Measurements from ENCODE around the gene CORO1C.

DNA sequence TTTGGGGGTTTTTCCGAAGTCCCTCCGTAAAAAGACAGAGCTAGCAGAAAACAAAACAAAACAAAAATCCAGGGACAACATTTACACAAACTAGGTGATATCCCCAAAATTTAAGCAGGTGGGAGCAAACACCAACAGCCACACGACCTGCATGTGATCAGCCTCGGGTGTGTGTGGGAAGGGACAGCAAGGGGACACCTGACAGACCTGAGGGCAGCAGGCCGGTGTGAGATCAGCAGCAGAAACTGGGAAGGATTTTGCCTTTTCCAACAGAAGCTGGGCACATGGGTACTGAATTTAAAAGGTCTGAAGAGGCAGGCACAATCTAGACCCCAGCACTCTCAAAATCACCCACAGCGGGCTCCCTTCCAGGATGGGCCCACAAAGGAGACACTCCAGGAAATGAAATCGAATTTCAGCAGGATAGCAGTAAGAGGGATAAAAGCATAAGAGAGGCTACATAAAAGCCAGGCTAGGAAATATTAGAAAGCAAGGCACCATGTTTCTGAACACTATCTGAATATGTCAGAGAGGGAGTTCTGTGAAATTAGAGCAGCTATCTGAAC lies 61.2 kb downstream of the CORO1C start:
- TF ChIP-seq FOXM1 (IDR thresholded peaks at IDR 0.05; ENCODE audit: low read depth) (no peak), POLR2AphosphoS5 (IDR thresholded peaks at IDR 0.05; ENCODE audit: low read depth, low read length) (no peak), RCOR1 (IDR thresholded peaks at IDR 0.05; ENCODE audit: low read length) (no peak), EP300 (IDR thresholded peaks at IDR 0.05; ENCODE audit: borderline replicate concordance in 1 of 2, low read depth in 1 of 2, low read length in 1 of 2) (no peak), CHD2 (IDR thresholded peaks at IDR 0.05; ENCODE audit: low read length, partially characterized antibody) (no peak), TAF1 (IDR thresholded peaks at IDR 0.05; ENCODE audit: borderline replicate concordance, low read depth, low read length) (no peak), TCF12 (IDR thresholded peaks at IDR 0.05) (no peak), JUND (IDR thresholded peaks at IDR 0.05) (no peak)
- TF ChIP-seq, protein P1, sequence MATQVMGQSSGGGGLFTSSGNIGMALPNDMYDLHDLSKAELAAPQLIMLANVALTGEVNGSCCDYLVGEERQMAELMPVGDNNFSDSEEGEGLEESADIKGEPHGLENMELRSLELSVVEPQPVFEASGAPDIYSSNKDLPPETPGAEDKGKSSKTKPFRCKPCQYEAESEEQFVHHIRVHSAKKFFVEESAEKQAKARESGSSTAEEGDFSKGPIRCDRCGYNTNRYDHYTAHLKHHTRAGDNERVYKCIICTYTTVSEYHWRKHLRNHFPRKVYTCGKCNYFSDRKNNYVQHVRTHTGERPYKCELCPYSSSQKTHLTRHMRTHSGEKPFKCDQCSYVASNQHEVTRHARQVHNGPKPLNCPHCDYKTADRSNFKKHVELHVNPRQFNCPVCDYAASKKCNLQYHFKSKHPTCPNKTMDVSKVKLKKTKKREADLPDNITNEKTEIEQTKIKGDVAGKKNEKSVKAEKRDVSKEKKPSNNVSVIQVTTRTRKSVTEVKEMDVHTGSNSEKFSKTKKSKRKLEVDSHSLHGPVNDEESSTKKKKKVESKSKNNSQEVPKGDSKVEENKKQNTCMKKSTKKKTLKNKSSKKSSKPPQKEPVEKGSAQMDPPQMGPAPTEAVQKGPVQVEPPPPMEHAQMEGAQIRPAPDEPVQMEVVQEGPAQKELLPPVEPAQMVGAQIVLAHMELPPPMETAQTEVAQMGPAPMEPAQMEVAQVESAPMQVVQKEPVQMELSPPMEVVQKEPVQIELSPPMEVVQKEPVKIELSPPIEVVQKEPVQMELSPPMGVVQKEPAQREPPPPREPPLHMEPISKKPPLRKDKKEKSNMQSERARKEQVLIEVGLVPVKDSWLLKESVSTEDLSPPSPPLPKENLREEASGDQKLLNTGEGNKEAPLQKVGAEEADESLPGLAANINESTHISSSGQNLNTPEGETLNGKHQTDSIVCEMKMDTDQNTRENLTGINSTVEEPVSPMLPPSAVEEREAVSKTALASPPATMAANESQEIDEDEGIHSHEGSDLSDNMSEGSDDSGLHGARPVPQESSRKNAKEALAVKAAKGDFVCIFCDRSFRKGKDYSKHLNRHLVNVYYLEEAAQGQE (IDR thresholded peaks at IDR 0.05; ENCODE audit: low read depth, low read length), result no peak
- TF ChIP-seq, protein P2, sequence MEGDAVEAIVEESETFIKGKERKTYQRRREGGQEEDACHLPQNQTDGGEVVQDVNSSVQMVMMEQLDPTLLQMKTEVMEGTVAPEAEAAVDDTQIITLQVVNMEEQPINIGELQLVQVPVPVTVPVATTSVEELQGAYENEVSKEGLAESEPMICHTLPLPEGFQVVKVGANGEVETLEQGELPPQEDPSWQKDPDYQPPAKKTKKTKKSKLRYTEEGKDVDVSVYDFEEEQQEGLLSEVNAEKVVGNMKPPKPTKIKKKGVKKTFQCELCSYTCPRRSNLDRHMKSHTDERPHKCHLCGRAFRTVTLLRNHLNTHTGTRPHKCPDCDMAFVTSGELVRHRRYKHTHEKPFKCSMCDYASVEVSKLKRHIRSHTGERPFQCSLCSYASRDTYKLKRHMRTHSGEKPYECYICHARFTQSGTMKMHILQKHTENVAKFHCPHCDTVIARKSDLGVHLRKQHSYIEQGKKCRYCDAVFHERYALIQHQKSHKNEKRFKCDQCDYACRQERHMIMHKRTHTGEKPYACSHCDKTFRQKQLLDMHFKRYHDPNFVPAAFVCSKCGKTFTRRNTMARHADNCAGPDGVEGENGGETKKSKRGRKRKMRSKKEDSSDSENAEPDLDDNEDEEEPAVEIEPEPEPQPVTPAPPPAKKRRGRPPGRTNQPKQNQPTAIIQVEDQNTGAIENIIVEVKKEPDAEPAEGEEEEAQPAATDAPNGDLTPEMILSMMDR (IDR thresholded peaks at IDR 0.05), result no peak
- TF ChIP-seq, protein P3, sequence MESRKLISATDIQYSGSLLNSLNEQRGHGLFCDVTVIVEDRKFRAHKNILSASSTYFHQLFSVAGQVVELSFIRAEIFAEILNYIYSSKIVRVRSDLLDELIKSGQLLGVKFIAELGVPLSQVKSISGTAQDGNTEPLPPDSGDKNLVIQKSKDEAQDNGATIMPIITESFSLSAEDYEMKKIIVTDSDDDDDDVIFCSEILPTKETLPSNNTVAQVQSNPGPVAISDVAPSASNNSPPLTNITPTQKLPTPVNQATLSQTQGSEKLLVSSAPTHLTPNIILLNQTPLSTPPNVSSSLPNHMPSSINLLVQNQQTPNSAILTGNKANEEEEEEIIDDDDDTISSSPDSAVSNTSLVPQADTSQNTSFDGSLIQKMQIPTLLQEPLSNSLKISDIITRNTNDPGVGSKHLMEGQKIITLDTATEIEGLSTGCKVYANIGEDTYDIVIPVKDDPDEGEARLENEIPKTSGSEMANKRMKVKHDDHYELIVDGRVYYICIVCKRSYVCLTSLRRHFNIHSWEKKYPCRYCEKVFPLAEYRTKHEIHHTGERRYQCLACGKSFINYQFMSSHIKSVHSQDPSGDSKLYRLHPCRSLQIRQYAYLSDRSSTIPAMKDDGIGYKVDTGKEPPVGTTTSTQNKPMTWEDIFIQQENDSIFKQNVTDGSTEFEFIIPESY (IDR thresholded peaks at IDR 0.05; ENCODE audit: borderline replicate concordance, low read depth), result no peak
